Caco-2 (cell line): Measurements from ENCODE around the gene AMBRA1. TPM values are rescaled to one million over a fixed set of nuclear protein-coding genes. Genes with fewer than 3 reads are reported as not detected.
A peak's percentile ranks its signal among the peaks of the same experiment; 100 is the strongest.

Experiments used
- BruUV-seq: library from RNA; stranded (reverse); fragments of 400-500 nt; replicated peaks from 2 replicates; lab custom pipeline; 2021; lab: Mats Ljungman, UMichigan
- CTCF ChIA-PET: fragments of 300-600 bp; sonication (Branson Sonifier 250); formaldehyde crosslinking; loops from one replicate; lab custom pipeline; 2022; ENCODE audit warnings: antibody characterized with exemption; lab: Charles Lee
- POLR2A ChIA-PET: fragments of 300-600 bp; sonication (Branson Sonifier 250); formaldehyde crosslinking; loops from one replicate; lab custom pipeline; 2022; ENCODE audit warnings: antibody characterized with exemption; lab: Charles Lee
- DNase-seq, 2 experiments: peaks; one replicate each; pipeline versions ENCODE4 v3.0.0 to v3.0.0-alpha.2; 2020 to 2022
- H3K27me3 ChIP-seq: replicated peaks from 2 replicates; pipeline ENCODE4 v1.6.0; 2011; ENCODE audit warnings: low read length; ENCODE audit not compliant: control insufficient read depth, insufficient read depth
- H3K36me3 ChIP-seq: 2 replicates; pipeline ENCODE4 v1.5.1; 2011; ENCODE audit warnings: low read length; ENCODE audit not compliant: control insufficient read depth, insufficient read depth
- H3K4me1 ChIP-seq: fragments of 250-450 bp; sonication (Bioruptor Pico); 2 replicates; pipeline ENCODE4 v1.5.1; 2020; ENCODE audit warnings: mild to moderate bottlenecking
- H3K4me3 ChIP-seq: 2 replicates; pipeline ENCODE4 v1.5.1; 2011; ENCODE audit warnings: low read depth, mild to moderate bottlenecking, control low read depth, low read length
- H3K9me3 ChIP-seq: fragments of 250-450 bp; sonication (Bioruptor Pico); 2 replicates; pipeline ENCODE4 v1.5.1; 2020; ENCODE audit warnings: mild to moderate bottlenecking, moderate library complexity
- H3K27ac Mint-ChIP-seq: one replicate; pipeline ENCODE4 v1.8.0; 2022; ENCODE audit warnings: mixed read lengths; ENCODE audit not compliant: unreplicated experiment
- H3K27me3 Mint-ChIP-seq: one replicate; pipeline ENCODE4 v1.8.0; 2022; ENCODE audit warnings: mixed read lengths; ENCODE audit not compliant: insufficient read depth, unreplicated experiment
- H3K36me3 Mint-ChIP-seq: one replicate; pipeline ENCODE4 v1.8.0; 2022; ENCODE audit warnings: mild to moderate bottlenecking, mixed read lengths; ENCODE audit not compliant: insufficient read depth, unreplicated experiment
- H3K4me1 Mint-ChIP-seq: one replicate; pipeline ENCODE4 v1.8.0; 2022; ENCODE audit warnings: low read depth, mixed read lengths; ENCODE audit not compliant: unreplicated experiment
- H3K4me3 Mint-ChIP-seq: one replicate; pipeline ENCODE4 v1.8.0; 2022; ENCODE audit warnings: mild to moderate bottlenecking, moderate library complexity, mixed read lengths; ENCODE audit not compliant: unreplicated experiment
- H3K9me3 Mint-ChIP-seq: one replicate; pipeline ENCODE4 v1.8.0; 2022; ENCODE audit warnings: mixed read lengths; ENCODE audit not compliant: unreplicated experiment
- CTCF ChIP-seq, 2 experiments: fragments of 200-600 bp in 1 of 2; IDR thresholded peaks; 1 replicate in 1 of 2; 2 replicates in 1 of 2; pipeline versions ENCODE4 v1.5.1 to v1.8.0; 2011 to 2022; ENCODE audit warnings: antibody characterized with exemption in 1 of 2, control low read depth in 1 of 2, inconsistent platforms in 1 of 2, low read depth in 1 of 2, low read length in 1 of 2, mild to moderate bottlenecking in 1 of 2, moderate library complexity in 1 of 2; ENCODE audit not compliant: insufficient read depth in 1 of 2, severe bottlenecking in 1 of 2, unreplicated experiment in 1 of 2
- intact Hi-C: fragments of 100-400 bp; cut with micrococcal nuclease; formaldehyde crosslinking; loops from one replicate; pipeline ENCODE4 v1.10.0; 2022; ENCODE audit not compliant: unreplicated experiment
- total RNA-seq: library from RNA; stranded (reverse); gene quantifications from 2 replicates; pipeline ENCODE4 v1.2.3, GENCODE V29; 2022

The AMBRA1 gene
- total RNA-seq, 1 experiment from 2014 or later, result 48.1 TPM

- Mint-ChIP-seq H3K9me3 (no peaks in the 10 kb centered on the region), H3K27me3 (no peaks in the 10 kb centered on the region), H3K4me1 (peaks cover 11% of the 10 kb centered on the region), H3K4me3 (no peak overlapping the region), H3K27ac (no peak overlapping the region), H3K36me3 (peaks cover 56% of the 10 kb centered on the region)
- BruUV-seq, result no TSS peak
- intact Hi-C loops, result loop anchor here (1.0 to 2.0 kb wide), 3 partner anchors 38 to 127 kb away; partner anchors contain the start of genes ATG13 and HARBI1
- DNase-seq, result no peak
- ChIA-PET POLR2A (interaction anchor here (1.7 kb wide), 1 partner anchor 64 kb away, joined by 3 read pairs; no protein-coding TSS in a partner anchor), CTCF (interaction anchor here (1.0 to 2.6 kb wide), 17 partner anchors 9 to 229 kb away, joined by 3 to 24 read pairs (median 7); partner anchors contain the start of genes AMBRA1, ARHGAP1, ATG13 and CHRM4)
- no peak for TF ChIP-seq CTCF (IDR thresholded peaks at IDR 0.05; ENCODE audit: insufficient read depth in 1 of 2, low read depth in 1 of 2, low read length in 1 of 2, severe bottlenecking in 1 of 2, unreplicated experiment in 1 of 2)
- no peak overlapping the region for H3K4me3 ChIP-seq
- peaks cover 9% of the 10 kb centered on the region for H3K4me1 ChIP-seq
- H3K27me3 ChIP-seq, result no peaks in the 10 kb centered on the region
- H3K9me3 ChIP-seq, result no peaks in the 10 kb centered on the region
- no peaks in the 10 kb centered on the region; the same call in 1 of the 2 replicates for H3K36me3 ChIP-seq
Measured at GRCh38 chr11:46490666-46491065, 103.2 kb downstream of the AMBRA1 start.

GRCh38 chr11:46489656-46490560, 103.9 kb downstream of the AMBRA1 start:
- Mint-ChIP-seq H3K36me3 (peaks cover 56% of the 10 kb centered on the region), H3K27ac (no peak overlapping the region), H3K4me3 (no peak overlapping the region), H3K27me3 (no peaks in the 10 kb centered on the region), H3K9me3 (no peaks in the 10 kb centered on the region), H3K4me1 (peaks cover 3% of the 10 kb centered on the region)
- no TSS peak for BruUV-seq
- POLR2A ChIA-PET, result interaction anchor here (1.7 kb wide), 1 partner anchor 65 kb away, joined by 3 read pairs; no protein-coding TSS in a partner anchor
- Histone ChIP-seq H3K4me1 (peaks cover 1% of the 10 kb centered on the region), H3K27me3 (no peaks in the 10 kb centered on the region), H3K36me3 (no peaks in the 10 kb centered on the region; the same call in 1 of the 2 replicates), H3K4me3 (no peak overlapping the region), H3K9me3 (no peaks in the 10 kb centered on the region)
- DNase-seq, result peak; percentile 56 to 63
- intact Hi-C loops, result loop anchor here (1.0 to 2.0 kb wide), 3 partner anchors 39 to 127 kb away; partner anchors contain the start of genes ATG13 and HARBI1
- CTCF ChIA-PET, result interaction anchor here (0.6 to 2.6 kb wide), 27 partner anchors 9 to 229 kb away, joined by 3 to 24 read pairs (median 5); partner anchors contain the start of genes AMBRA1, ARHGAP1, ATG13 and CHRM4
- TF ChIP-seq CTCF (IDR thresholded peaks at IDR 0.05; ENCODE audit: insufficient read depth in 1 of 2, low read depth in 1 of 2, low read length in 1 of 2, severe bottlenecking in 1 of 2, unreplicated experiment in 1 of 2), result peak; percentile 57 to 86

- ChIA-PET CTCF (no interaction called here), POLR2A (no interaction called here)
- no peak overlapping the region for H3K27ac Mint-ChIP-seq
- no peaks in the 10 kb centered on the region for H3K4me1 Mint-ChIP-seq
- H3K4me3 Mint-ChIP-seq, result no peak overlapping the region
- Histone ChIP-seq H3K36me3 (no peaks in the 10 kb centered on the region), H3K27me3 (no peaks in the 10 kb centered on the region), H3K4me3 (no peak overlapping the region), H3K4me1 (no peaks in the 10 kb centered on the region), H3K9me3 (no peaks in the 10 kb centered on the region)
- intact Hi-C loops, result no loop called here
- no peaks in the 10 kb centered on the region for H3K9me3 Mint-ChIP-seq
- TF ChIP-seq CTCF (IDR thresholded peaks at IDR 0.05; ENCODE audit: insufficient read depth in 1 of 2, low read depth in 1 of 2, low read length in 1 of 2, severe bottlenecking in 1 of 2, unreplicated experiment in 1 of 2), result no peak
- H3K27me3 Mint-ChIP-seq, result no peaks in the 10 kb centered on the region
- BruUV-seq, result no TSS peak
- H3K36me3 Mint-ChIP-seq, result peaks cover 43% of the 10 kb centered on the region
- DNase-seq, result no peak
Measured at GRCh38 chr11:46485856-46486443, 107.9 kb downstream of the AMBRA1 start.
